ENCODE results near the gene TRAPPC2.
A peak's percentile ranks its signal among the peaks of the same experiment; 100 is the strongest.

The TRAPPC2 gene

GRCh38 chrX:13691841-13692371 is 42.5 kb downstream of the TRAPPC2 start:
- no peaks in the 10 kb centered on the region for H3K9me3 ChIP-seq (ENCODE audit: insufficient read depth, low read depth, low read length)
- H3F3A ChIP-seq (ENCODE audit: low read depth), result no peaks in the 10 kb centered on the region
- no peak for TF ChIP-seq CTCF (conservative IDR thresholded peaks at IDR 0.05; ENCODE audit: low read length)
- TF ChIP-seq EZH2phosphoT487 (IDR thresholded peaks at IDR 0.05; ENCODE audit: borderline replicate concordance), result no peak
- peaks cover 32% of the 10 kb centered on the region for H3K4me1 ChIP-seq (ENCODE audit: insufficient read depth, low read length, poor library complexity, severe bottlenecking)
- H3K27me3 ChIP-seq (ENCODE audit: insufficient read depth, low read length, poor library complexity, severe bottlenecking), result no peaks in the 10 kb centered on the region
- H3K4me2 ChIP-seq (ENCODE audit: low read depth, low read length, poor library complexity, severe bottlenecking), result peak overlapping the region; percentile 76
- no peak overlapping the region for H2AFZ ChIP-seq (ENCODE audit: low read length)
- no peak overlapping the region for H3K9ac ChIP-seq (ENCODE audit: low read depth, low read length, poor library complexity, severe bottlenecking)
- H3K9me2 ChIP-seq (replicated peaks; ENCODE audit: low read depth, low read length), result no peaks in the 10 kb centered on the region
- H3K79me2 ChIP-seq (ENCODE audit: insufficient read depth, low read length), result peaks cover 79% of the 10 kb centered on the region
- no peaks in the 10 kb centered on the region for H3K36me3 ChIP-seq (ENCODE audit: insufficient read depth, low read length)
- H3K4me3 ChIP-seq (ENCODE audit: low read length, poor library complexity, severe bottlenecking), result peak overlapping the region; percentile 56
- H4K20me1 ChIP-seq (ENCODE audit: insufficient read depth, low read length, poor library complexity, severe bottlenecking), result peaks cover 34% of the 10 kb centered on the region

GRCh38 chrX:13690836-13691235 is 43.6 kb downstream of the TRAPPC2 start:
- Histone ChIP-seq H3K9me2 (replicated peaks; ENCODE audit: low read depth, low read length) (no peaks in the 10 kb centered on the region), H3K9me3 (ENCODE audit: insufficient read depth, low read depth, low read length) (no peaks in the 10 kb centered on the region), H3F3A (ENCODE audit: low read depth) (no peaks in the 10 kb centered on the region), H3K9ac (ENCODE audit: low read depth, low read length, poor library complexity, severe bottlenecking) (peak overlapping the region; percentile 84), H4K20me1 (ENCODE audit: insufficient read depth, low read length, poor library complexity, severe bottlenecking) (peaks cover 30% of the 10 kb centered on the region), H3K4me2 (ENCODE audit: low read depth, low read length, poor library complexity, severe bottlenecking) (peak overlapping the region; percentile 76), H3K27me3 (ENCODE audit: insufficient read depth, low read length, poor library complexity, severe bottlenecking) (no peaks in the 10 kb centered on the region), H3K79me2 (ENCODE audit: insufficient read depth, low read length) (peaks cover 69% of the 10 kb centered on the region), H2AFZ (ENCODE audit: low read length) (no peak overlapping the region), H3K4me1 (ENCODE audit: insufficient read depth, low read length, poor library complexity, severe bottlenecking) (peaks cover 32% of the 10 kb centered on the region), H3K4me3 (ENCODE audit: low read length, poor library complexity, severe bottlenecking) (peak overlapping the region; percentile 95), H3K36me3 (ENCODE audit: insufficient read depth, low read length) (no peaks in the 10 kb centered on the region)
- no peak for TF ChIP-seq EZH2phosphoT487 (IDR thresholded peaks at IDR 0.05; ENCODE audit: borderline replicate concordance)
- peak; percentile 22; the same call in 1 of the 2 replicates for TF ChIP-seq CTCF (conservative IDR thresholded peaks at IDR 0.05; ENCODE audit: low read length)

GRCh38 chrX:13689741-13690211 is 44.6 kb downstream of the TRAPPC2 start:
- Histone ChIP-seq H3K4me2 (ENCODE audit: low read depth, low read length, poor library complexity, severe bottlenecking) (peak overlapping the region; percentile 76), H2AFZ (ENCODE audit: low read length) (peak overlapping the region; percentile 88; the same call in 1 of the 2 replicates), H3K9ac (ENCODE audit: low read depth, low read length, poor library complexity, severe bottlenecking) (peak overlapping the region; percentile 84)

More at GRCh38 chrX:13689741-13690211, 44.6 kb downstream of the TRAPPC2 start:
- TF ChIP-seq CTCF (conservative IDR thresholded peaks at IDR 0.05; ENCODE audit: low read length), result no peak
- no peak for TF ChIP-seq EZH2phosphoT487 (IDR thresholded peaks at IDR 0.05; ENCODE audit: borderline replicate concordance)
- no peaks in the 10 kb centered on the region for H3K36me3 ChIP-seq (ENCODE audit: insufficient read depth, low read length)
- H3K27me3 ChIP-seq (ENCODE audit: insufficient read depth, low read length, poor library complexity, severe bottlenecking), result no peaks in the 10 kb centered on the region
- H3F3A ChIP-seq (ENCODE audit: low read depth), result no peaks in the 10 kb centered on the region
- no peaks in the 10 kb centered on the region for H3K9me3 ChIP-seq (ENCODE audit: insufficient read depth, low read depth, low read length)
- peaks cover 23% of the 10 kb centered on the region for H4K20me1 ChIP-seq (ENCODE audit: insufficient read depth, low read length, poor library complexity, severe bottlenecking)
- peaks cover 30% of the 10 kb centered on the region for H3K4me1 ChIP-seq (ENCODE audit: insufficient read depth, low read length, poor library complexity, severe bottlenecking)
- peak overlapping the region; percentile 95 for H3K4me3 ChIP-seq (ENCODE audit: low read length, poor library complexity, severe bottlenecking)
- H3K79me2 ChIP-seq (ENCODE audit: insufficient read depth, low read length), result peaks cover 59% of the 10 kb centered on the region
- H3K9me2 ChIP-seq (replicated peaks; ENCODE audit: low read depth, low read length), result no peaks in the 10 kb centered on the region
